GM23338 (cell line): ENCODE measurements around the gene RHEBL1. TPM values are rescaled to one million over a fixed set of nuclear protein-coding genes. Genes with fewer than 3 reads are reported as not detected.
A peak's percentile ranks its signal among the peaks of the same experiment; 100 is the strongest.

Experiments
- ATAC-seq: fragments of 200-7000 bp; cut with Tn5 transposase; 3 replicates; pipeline ENCODE4 v1.9.1; 2020
- DNase-seq: peaks from one replicate; pipeline ENCODE4 v3.0.0-alpha.2; 2015; ENCODE audit warnings: low spot score
- H2AFZ ChIP-seq: fragments of 200-600 bp; sonication (generic); 2 replicates; pipeline ENCODE4 v1.8.0; 2016; ENCODE audit warnings: antibody characterized with exemption, mild to moderate bottlenecking, moderate library complexity
- H3F3A ChIP-seq: fragments of 200-600 bp; sonication (generic); replicated peaks from 2 replicates; pipeline ENCODE4 v1.8.0; 2017; ENCODE audit warnings: antibody characterized with exemption, mixed run types, low read depth
- H3K27ac ChIP-seq: fragments of 200-600 bp; sonication (generic); 2 replicates; pipeline ENCODE4 v1.6.1; 2016; ENCODE audit warnings: low read depth
- H3K27me3 ChIP-seq: fragments of 200-600 bp; sonication (generic); 2 replicates; pipeline ENCODE4 v1.8.0; 2016; ENCODE audit warnings: mild to moderate bottlenecking, mixed run types, moderate library complexity; ENCODE audit not compliant: insufficient read depth
- H3K36me3 ChIP-seq: fragments of 200-600 bp; sonication (generic); 2 replicates; pipeline ENCODE4 v1.8.0; 2016; ENCODE audit warnings: mild to moderate bottlenecking; ENCODE audit not compliant: insufficient read depth
- H3K4me1 ChIP-seq: fragments of 200-600 bp; sonication (generic); 2 replicates; pipeline ENCODE4 v1.8.0; 2016; ENCODE audit warnings: mild to moderate bottlenecking, moderate library complexity; ENCODE audit not compliant: insufficient read depth
- H3K4me2 ChIP-seq: fragments of 200-600 bp; sonication (generic); 2 replicates; pipeline ENCODE4 v1.7.1; 2017; ENCODE audit warnings: mixed run types
- H3K4me3 ChIP-seq: fragments of 200-600 bp; sonication (generic); 2 replicates; pipeline ENCODE4 v1.6.1; 2016; ENCODE audit warnings: mixed run types
- H3K79me2 ChIP-seq: fragments of 200-600 bp; sonication (generic); replicated peaks from 2 replicates; pipeline ENCODE4 v1.8.0; 2017; ENCODE audit warnings: mild to moderate bottlenecking; ENCODE audit not compliant: insufficient read depth
- H3K9me2 ChIP-seq: fragments of 200-600 bp; sonication (generic); 2 replicates; pipeline ENCODE4 v1.8.0; 2017; ENCODE audit not compliant: insufficient read depth
- H4K20me1 ChIP-seq: fragments of 200-600 bp; sonication (generic); replicated peaks from 2 replicates; pipeline ENCODE4 v1.8.0; 2017; ENCODE audit warnings: mild to moderate bottlenecking; ENCODE audit not compliant: insufficient read depth
- H3K27ac Mint-ChIP-seq: 2 replicates; pipeline ENCODE4 v1.8.0; 2020; ENCODE audit warnings: inconsistent platforms, mild to moderate bottlenecking, moderate library complexity, mixed read lengths
- H3K27me3 Mint-ChIP-seq: 3 replicates; pipeline ENCODE4 v1.8.0; 2022; ENCODE audit warnings: low read depth, mild to moderate bottlenecking, moderate library complexity, mixed read lengths, inconsistent platforms; ENCODE audit not compliant: insufficient read depth, poor library complexity
- H3K36me3 Mint-ChIP-seq: 3 replicates; pipeline ENCODE4 v1.8.0; 2021; ENCODE audit warnings: low read depth, mild to moderate bottlenecking, inconsistent platforms, moderate library complexity, mixed read lengths
- H3K4me1 Mint-ChIP-seq: 3 replicates; pipeline ENCODE4 v1.8.0; 2020; ENCODE audit warnings: mild to moderate bottlenecking, inconsistent platforms, mixed read lengths
- H3K4me3 Mint-ChIP-seq: 3 replicates; pipeline ENCODE4 v1.8.0; 2021; ENCODE audit warnings: moderate library complexity, mild to moderate bottlenecking, inconsistent platforms, mixed read lengths
- H3K9me3 Mint-ChIP-seq: 3 replicates; pipeline ENCODE4 v1.8.0; 2020; ENCODE audit warnings: moderate library complexity, mild to moderate bottlenecking, inconsistent platforms, mixed read lengths
- CREB1 ChIP-seq: fragments of 250-450 bp; sonication (Bioruptor Pico); IDR thresholded peaks from 2 replicates; pipeline ENCODE4 v1.5.0; 2020; ENCODE audit warnings: low read depth, mild to moderate bottlenecking, moderate library complexity
- CTCF ChIP-seq, 2 experiments: fragments of 200-600 bp in 1 of 2; sonication (generic) in 1 of 2; conservative IDR thresholded peaks; 2 replicates each; pipeline versions ENCODE4 v1.5.1 to v1.6.1; 2016 to 2017; ENCODE audit warnings: antibody characterized with exemption in 2 of 2, low read depth in 2 of 2, mild to moderate bottlenecking in 2 of 2, moderate library complexity in 1 of 2
- ETS1 ChIP-seq: IDR thresholded peaks from 2 replicates; pipeline ENCODE4 v1.6.1; 2016; ENCODE audit warnings: antibody characterized with exemption
- EZH2 ChIP-seq: fragments of 200-600 bp; sonication (generic); IDR thresholded peaks from one replicate; pipeline ENCODE4 v1.8.0; 2017; ENCODE audit warnings: antibody characterized with exemption, mild to moderate bottlenecking, low read depth; ENCODE audit not compliant: unreplicated experiment
- EZH2phosphoT487 ChIP-seq: fragments of 200-600 bp; sonication (generic); IDR thresholded peaks from one replicate; pipeline ENCODE4 v1.8.1; 2018; ENCODE audit warnings: antibody characterized with exemption; ENCODE audit not compliant: unreplicated experiment
- JUNB ChIP-seq: IDR thresholded peaks from one replicate; pipeline ENCODE4 v1.6.1; 2016; ENCODE audit warnings: antibody characterized with exemption; ENCODE audit not compliant: unreplicated experiment
- NANOG ChIP-seq: IDR thresholded peaks from 2 replicates; pipeline ENCODE4 v1.6.1; 2016; ENCODE audit warnings: antibody characterized with exemption, borderline replicate concordance
- POLR2AphosphoS5 ChIP-seq: IDR thresholded peaks from 2 replicates; pipeline ENCODE4 v1.6.1; 2016; ENCODE audit warnings: antibody characterized with exemption, low read depth
- REST ChIP-seq: IDR thresholded peaks from one replicate; pipeline ENCODE4 v1.6.1; 2018; ENCODE audit warnings: antibody characterized with exemption; ENCODE audit not compliant: unreplicated experiment
- STAT1 ChIP-seq: IDR thresholded peaks from one replicate; pipeline ENCODE4 v1.6.1; 2016; ENCODE audit warnings: antibody characterized with exemption; ENCODE audit not compliant: unreplicated experiment
- ZNF114 ChIP-seq: fragments of 250-450 bp; sonication (Bioruptor Pico); IDR thresholded peaks from 2 replicates; pipeline ENCODE4 v1.5.0; 2020; ENCODE audit warnings: mild to moderate bottlenecking, moderate library complexity
- ZNF331 ChIP-seq: fragments of 250-450 bp; sonication (Bioruptor Pico); IDR thresholded peaks from 2 replicates; pipeline ENCODE4 v1.5.0; 2020; ENCODE audit warnings: low read depth, mild to moderate bottlenecking, moderate library complexity
- ZNF462 ChIP-seq: fragments of 250-450 bp; sonication (Bioruptor Pico); IDR thresholded peaks from 2 replicates; pipeline ENCODE4 v1.5.0; 2020; ENCODE audit warnings: mild to moderate bottlenecking, moderate library complexity
- polyA plus RNA-seq: library from polyadenylated mRNA; unstranded; fragments of >200 nt; fragmentation: Nextera tagmentation; extraction: Ambion mirVana; gene quantifications from 2 replicates; pipeline ENCODE4 v1.2.1, GENCODE V29; 2016
- total RNA-seq: library from RNA; depleted of rRNA; stranded (reverse); fragments of >200 nt; shearing (Covaris generic); gene quantifications from 2 replicates; pipeline ENCODE4 v1.2.3, GENCODE V29; 2014

The RHEBL1 gene
- total and polyA plus RNA-seq, 2 experiments from 2014 or later, result 9.4 to 11.8 TPM

- no peak overlapping the region for H2AFZ ChIP-seq
- H3K4me1 Mint-ChIP-seq, result peaks cover 52% of the 10 kb centered on the region
- H3K27ac Mint-ChIP-seq, result peak overlapping the region; percentile 95
Observed at GRCh38 chr12:49059299-49060171, 10.2 kb downstream of the RHEBL1 start.

More at GRCh38 chr12:49059299-49060171, 10.2 kb downstream of the RHEBL1 start:
- ATAC-seq, result peak; percentile 20
- H3K79me2 ChIP-seq, result peaks cover 56% of the 10 kb centered on the region
- Mint-ChIP-seq H3K4me3 (peak overlapping the region; percentile 97), H3K9me3 (no peaks in the 10 kb centered on the region), H3K27me3 (peaks cover 24% of the 10 kb centered on the region), H3K36me3 (peaks cover 14% of the 10 kb centered on the region)
- H3K27me3 ChIP-seq, result no peaks in the 10 kb centered on the region
- H3K4me2 ChIP-seq, result peak overlapping the region; percentile 98
- DNase-seq, result peak; percentile 70
- peak overlapping the region; percentile 99 for H3K4me3 ChIP-seq
- H4K20me1 ChIP-seq, result peaks cover 46% of the 10 kb centered on the region
- H3K36me3 ChIP-seq, result peaks cover 6% of the 10 kb centered on the region; the same call in 1 of the 2 replicates
- H3F3A ChIP-seq, result no peaks in the 10 kb centered on the region
- peak overlapping the region; percentile 99 for H3K27ac ChIP-seq
- H3K9me2 ChIP-seq, result no peaks in the 10 kb centered on the region
- TF ChIP-seq ZNF331 (CRISPR knock-in tag), result no peak
- no peak for TF ChIP-seq POLR2AphosphoS5
- no peak for TF ChIP-seq ZNF462
- no peak for TF ChIP-seq EZH2phosphoT487
- no peak for TF ChIP-seq ETS1
- no peak for TF ChIP-seq EZH2
- no peak for TF ChIP-seq STAT1
- no peak for TF ChIP-seq REST
- TF ChIP-seq CTCF (conservative IDR thresholded peaks at IDR 0.05; ENCODE audit: low read depth in 2 of 2), result no peak
- no peak for TF ChIP-seq NANOG
- no peak for TF ChIP-seq CREB1 (CRISPR knock-in tag)
- TF ChIP-seq JUNB, result no peak
- TF ChIP-seq ZNF114 (CRISPR knock-in tag), result no peak
- peaks cover 29% of the 10 kb centered on the region for H3K4me1 ChIP-seq
